IMR-90 (cell line): ENCODE results near the gene SLC7A4. TPM values are rescaled to one million over a fixed set of nuclear protein-coding genes. Genes with fewer than 3 reads are reported as not detected.
"Not testable (repeated sequence)": the region's sequence is repeated elsewhere in the genome, so short reads cannot be mapped to it uniquely, and the experiment has no call there.

ENCODE experiments used
- ATAC-seq: fragments of 200-7000 bp; cut with Tn5 transposase; 2 replicates; pipeline ENCODE4 v1.9.1; 2020; ENCODE audit warnings: low read depth, mild to moderate bottlenecking, moderate library complexity
- BruUV-seq: library from RNA; stranded (reverse); fragments of 400-500 nt; replicated peaks from 2 replicates; lab custom pipeline; 2021; lab: Mats Ljungman, UMichigan
- CTCF ChIA-PET: fragments of 300-600 bp; formaldehyde crosslinking; extraction: SDS; loops from one replicate; lab custom pipeline; 2021; ENCODE audit warnings: antibody characterized with exemption; lab: Yijun Ruan, JAX
- POLR2A ChIA-PET: fragments of 300-600 bp; sonication (Branson Sonifier 250); formaldehyde crosslinking; loops from one replicate; lab custom pipeline; 2022; ENCODE audit warnings: antibody characterized with exemption; ENCODE audit not compliant: unreplicated experiment; lab: Charles Lee
- DNase-seq: peaks from one replicate; pipeline ENCODE4 v3.0.0; 2013
- H2AFZ ChIP-seq: replicated peaks from 2 replicates; pipeline ENCODE3; 2013; ENCODE audit warnings: low read length, mild to moderate bottlenecking; ENCODE audit not compliant: poor library complexity
- H2AK5ac ChIP-seq: 2 replicates; pipeline ENCODE4 v1.6.1; 2013; ENCODE audit warnings: low read depth, low read length, inconsistent platforms
- H2AK9ac ChIP-seq: replicated peaks from 2 replicates; pipeline ENCODE3; 2013; ENCODE audit warnings: mild to moderate bottlenecking, low read depth, low read length, moderate library complexity; ENCODE audit not compliant: poor library complexity
- H2BK120ac ChIP-seq: 2 replicates; pipeline ENCODE4 v1.6.1; 2013; ENCODE audit warnings: low read depth, low read length, inconsistent platforms
- H2BK15ac ChIP-seq: 3 replicates; pipeline ENCODE4 v1.6.1; 2013; ENCODE audit warnings: low read depth, low read length, inconsistent platforms
- H2BK20ac ChIP-seq: 2 replicates; pipeline ENCODE4 v1.6.1; 2013; ENCODE audit warnings: low read depth, mild to moderate bottlenecking, inconsistent platforms, low read length, moderate library complexity
- H2BK5ac ChIP-seq: 2 replicates; pipeline ENCODE4 v1.6.1; 2013; ENCODE audit warnings: mild to moderate bottlenecking, low read depth, low read length, inconsistent platforms; ENCODE audit not compliant: poor library complexity, severe bottlenecking
- H3K14ac ChIP-seq: replicated peaks from 2 replicates; pipeline ENCODE4 v1.6.1; 2013; ENCODE audit warnings: low read depth, low read length, inconsistent platforms
- H3K18ac ChIP-seq: 2 replicates; pipeline ENCODE4 v1.6.1; 2013; ENCODE audit warnings: low read depth, low read length, control low read depth
- H3K23ac ChIP-seq: 2 replicates; pipeline ENCODE4 v1.6.1; 2013; ENCODE audit warnings: low read depth, low read length, inconsistent platforms
- H3K27ac ChIP-seq: 2 replicates; pipeline ENCODE4 v1.5.1; 2013; ENCODE audit warnings: mild to moderate bottlenecking, control low read depth, low read length; ENCODE audit not compliant: insufficient read depth
- H3K27me3 ChIP-seq: 2 replicates; pipeline ENCODE4 v1.6.1; 2013; ENCODE audit warnings: low read length; ENCODE audit not compliant: control insufficient read depth, insufficient read depth
- H3K36me3 ChIP-seq: 2 replicates; pipeline ENCODE4 v1.6.1; 2013; ENCODE audit warnings: low read length, mixed read lengths; ENCODE audit not compliant: control insufficient read depth, insufficient read depth
- H3K4ac ChIP-seq: 2 replicates; pipeline ENCODE4 v1.6.1; 2013; ENCODE audit warnings: low read depth, low read length, inconsistent platforms
- H3K4me1 ChIP-seq: 2 replicates; pipeline ENCODE4 v1.6.1; 2013; ENCODE audit warnings: low read length, mixed read lengths; ENCODE audit not compliant: control insufficient read depth, insufficient read depth
- H3K4me2 ChIP-seq: 2 replicates; pipeline ENCODE4 v1.6.1; 2013; ENCODE audit warnings: low read depth, mild to moderate bottlenecking, control low read depth, low read length, moderate library complexity
- H3K4me3 ChIP-seq: 2 replicates; pipeline ENCODE4 v1.5.1; 2013; ENCODE audit warnings: low read depth, mild to moderate bottlenecking, control low read depth, low read length, moderate library complexity; ENCODE audit not compliant: insufficient read depth
- H3K56ac ChIP-seq: 2 replicates; pipeline ENCODE4 v1.6.1; 2013; ENCODE audit warnings: low read length, inconsistent platforms; ENCODE audit not compliant: insufficient read depth; ENCODE audit errors: extremely low read depth
- H3K79me1 ChIP-seq, 2 experiments: 2 replicates each; pipeline ENCODE4 v1.6.1; 2013; ENCODE audit warnings: low read length in 2 of 2, inconsistent platforms in 1 of 2, low read depth in 1 of 2
- H3K9ac ChIP-seq: 2 replicates; pipeline ENCODE4 v1.6.1; 2013; ENCODE audit warnings: low read depth, low read length, control low read depth
- H3K9me1 ChIP-seq: 2 replicates; pipeline ENCODE4 v1.6.1; 2013; ENCODE audit warnings: low read length, inconsistent platforms; ENCODE audit not compliant: insufficient read depth
- H3K9me3 ChIP-seq: 2 replicates; pipeline ENCODE4 v1.6.1; 2013; ENCODE audit warnings: low read length; ENCODE audit not compliant: control insufficient read depth, insufficient read depth
- H4K20me1 ChIP-seq: 2 replicates; pipeline ENCODE4 v1.6.1; 2013; ENCODE audit warnings: low read length, inconsistent platforms; ENCODE audit not compliant: insufficient read depth
- H4K5ac ChIP-seq: 2 replicates; pipeline ENCODE4 v1.6.1; 2013; ENCODE audit warnings: mild to moderate bottlenecking, low read depth, low read length, control low read depth
- H4K8ac ChIP-seq, 2 experiments: 2 replicates each; pipeline ENCODE4 v1.6.1; 2013; ENCODE audit warnings: low read depth in 2 of 2, low read length in 2 of 2, control low read depth in 1 of 2, inconsistent platforms in 1 of 2
- H4K91ac ChIP-seq: 2 replicates; pipeline ENCODE4 v1.6.1; 2013; ENCODE audit warnings: low read depth, low read length, inconsistent platforms; ENCODE audit not compliant: insufficient read depth
- WGBS, 2 experiments: methylation state at CpG; one replicate each; pipeline versions ENCODE4 v1.1.5 to v1.1.7; 2013; ENCODE audit warnings: missing lambda C conversion rate in 2 of 2; ENCODE audit not compliant: insufficient read length in 1 of 2; ENCODE audit errors: extremely low coverage in 2 of 2; 5-methylcytosine and 5-hydroxymethylcytosine counted together
- dilution Hi-C: fragments of 300-500 bp; cut with HindIII; formaldehyde crosslinking; loops from one replicate; pipeline ENCODE4 v1.14.3; 2018; ENCODE audit warnings: low sequenced_read_pairs; ENCODE audit not compliant: unreplicated experiment
- in situ Hi-C: fragments of 300-500 bp; cut with MboI; formaldehyde crosslinking; loops from 3 replicates; pipeline ENCODE4 v1.14.3; 2019; ENCODE audit warnings: low sequenced_read_pairs, inconsistent platforms, mixed read lengths
- intact Hi-C: fragments of 100-400 bp; cut with micrococcal nuclease; formaldehyde crosslinking; loops from 2 replicates; pipeline ENCODE4 v1.10.0; 2022
- polyA plus RNA-seq, 3 experiments: library from polyadenylated mRNA; depleted of rRNA; stranded (reverse); fragments of >200 nt; gene quantifications; 2 replicates each; pipeline ENCODE4 v1.2.3, GENCODE V29; 2012; ENCODE audit warnings: low replicate concordance in 1 of 3
- total RNA-seq: library from RNA; depleted of rRNA; stranded (reverse); fragments of >200 nt; gene quantifications from 2 replicates; pipeline ENCODE4 v1.2.3, GENCODE V29; 2012

The SLC7A4 gene
- total and polyA plus RNA-seq, 2 of the 4 experiments (the other 2 are of a cell fraction): 0.03 TPM; not detected in 1

DNA sequence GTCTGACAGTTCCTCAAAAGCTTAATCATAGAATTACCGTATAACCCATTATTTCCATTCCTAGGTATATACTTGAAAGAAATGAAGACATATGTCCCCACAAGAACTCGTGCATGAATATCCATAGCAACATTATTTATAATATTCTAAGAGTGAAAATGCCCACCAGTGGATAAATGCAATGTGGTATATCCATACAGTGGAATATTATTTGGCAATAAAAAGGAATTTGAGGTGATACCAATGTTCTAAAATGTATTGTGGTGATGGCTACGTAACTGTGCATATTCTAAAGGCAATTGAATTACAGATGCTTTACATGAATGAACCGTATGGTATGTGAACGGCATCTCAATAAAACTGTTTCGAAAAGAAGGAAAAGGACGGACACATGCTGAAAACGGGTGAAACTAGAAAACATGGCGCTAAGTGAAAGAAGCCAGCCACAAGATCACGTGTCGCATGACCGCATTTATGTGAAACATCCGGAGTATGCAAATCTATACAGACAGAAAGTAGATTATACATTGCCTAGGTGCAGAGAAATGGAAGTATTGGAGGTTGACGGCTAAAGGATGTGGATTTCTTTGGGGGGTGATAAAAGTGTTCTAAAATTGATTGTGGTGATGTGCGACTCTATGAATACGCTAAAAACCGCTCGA, 29.4 kb upstream of the SLC7A4 start:
- dilution Hi-C loops, H3K4ac ChIP-seq: not testable (repeated sequence)

DNA sequence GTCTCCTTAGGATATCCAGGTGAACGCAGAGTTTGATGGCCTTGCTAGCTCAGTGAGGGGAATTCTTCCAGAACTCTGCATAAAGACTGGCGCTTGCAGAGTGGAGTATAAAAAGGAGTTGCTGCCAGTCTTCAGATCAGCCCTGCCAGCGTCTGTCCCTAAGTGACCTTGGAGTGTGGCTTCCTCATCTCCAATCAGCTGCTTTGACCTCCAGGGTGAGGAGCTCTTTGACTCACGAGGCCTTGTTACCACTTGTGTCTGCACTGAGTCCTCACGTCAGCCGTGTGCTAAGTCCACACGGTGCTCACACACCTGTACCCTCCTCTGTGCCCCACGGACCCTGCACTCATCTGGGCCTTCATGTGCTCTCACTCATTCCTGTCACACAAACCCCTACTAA, 28.0 kb upstream of the SLC7A4 start:
- H3K23ac ChIP-seq, H4K20me1 ChIP-seq, H3K79me1 ChIP-seq, H2AK5ac ChIP-seq, H3K4me2 ChIP-seq, ATAC-seq, H3K9ac ChIP-seq, in situ Hi-C loops, H4K5ac ChIP-seq, dilution Hi-C loops, H3K9me3 ChIP-seq, H3K14ac ChIP-seq, BruUV-seq, H3K18ac ChIP-seq, H3K36me3 ChIP-seq, H4K8ac ChIP-seq, H2BK5ac ChIP-seq, H4K91ac ChIP-seq, H3K27ac ChIP-seq, CTCF ChIA-PET, H3K4me1 ChIP-seq, DNase-seq, H3K4ac ChIP-seq, H2BK120ac ChIP-seq, H2BK20ac ChIP-seq, H2BK15ac ChIP-seq, H3K4me3 ChIP-seq, POLR2A ChIA-PET, H2AK9ac ChIP-seq, intact Hi-C loops, H3K56ac ChIP-seq, H2AFZ ChIP-seq, H3K9me1 ChIP-seq: not testable (repeated sequence)
- H3K27me3 ChIP-seq: peaks cover 22% of the 10 kb centered on the region
- no CpG with 5 or more reads among the region's 8 CpGs for WGBS, 2 experiments

More for the DNA sequence above, 29.4 kb upstream of the SLC7A4 start:
- H3K56ac ChIP-seq, H3K4me1 ChIP-seq, H3K79me1 ChIP-seq, H4K5ac ChIP-seq, H2AK9ac ChIP-seq, H3K18ac ChIP-seq, H2AK5ac ChIP-seq, H2BK15ac ChIP-seq, H3K4me3 ChIP-seq, H3K9me1 ChIP-seq, H3K36me3 ChIP-seq, in situ Hi-C loops, H3K4me2 ChIP-seq, POLR2A ChIA-PET, H4K20me1 ChIP-seq, BruUV-seq, CTCF ChIA-PET, H4K91ac ChIP-seq, H3K9me3 ChIP-seq, H4K8ac ChIP-seq, H3K23ac ChIP-seq, DNase-seq, H2BK20ac ChIP-seq, H3K27ac ChIP-seq, H2AFZ ChIP-seq, ATAC-seq, H3K14ac ChIP-seq, H2BK120ac ChIP-seq, intact Hi-C loops, H3K9ac ChIP-seq, H2BK5ac ChIP-seq: not testable (repeated sequence)
- peaks cover 14% of the 10 kb centered on the region for H3K27me3 ChIP-seq
- 67% methylated on average over 1 of the region's 18 CpGs; no CpG with 5 or more reads in 1 of the 2 experiments for WGBS, 2 experiments
